ENCODE results near the gene PMAIP1. TPM values are rescaled to one million over a fixed set of nuclear protein-coding genes. Genes with fewer than 3 reads are reported as not detected.

PMAIP1 gene
- total and polyA plus RNA-seq, 4 donors: 0.08 to 5.5 (median 0.25) TPM

- TF ChIP-seq NR2F2 (IDR thresholded peaks at IDR 0.05) (no peak), CTCF (IDR thresholded peaks at IDR 0.05; ENCODE audit: low read depth, low read length, missing input control) (no peak), GABPA (IDR thresholded peaks at IDR 0.05 in 1 of 2, conservative IDR thresholded peaks at IDR 0.05 in 1 of 2) (no peak), MAX (IDR thresholded peaks at IDR 0.05) (no peak), SP1 (IDR thresholded peaks at IDR 0.05) (no peak), RAD21 (IDR thresholded peaks at IDR 0.05) (no peak), RXRA (IDR thresholded peaks at IDR 0.05) (no peak), ZBTB33 (IDR thresholded peaks at IDR 0.05) (no peak), TAF1 (conservative IDR thresholded peaks at IDR 0.05) (no peak), FOXA1 (IDR thresholded peaks at IDR 0.05) (no peak), HNF4A (conservative IDR thresholded peaks at IDR 0.05) (no peak), YY1 (IDR thresholded peaks at IDR 0.05) (no peak), HNF4G (IDR thresholded peaks at IDR 0.05) (no peak), REST (IDR thresholded peaks at IDR 0.05) (no peak), FOXA2 (IDR thresholded peaks at IDR 0.05) (no peak), ATF3 (IDR thresholded peaks at IDR 0.05) (no peak), EGR1 (IDR thresholded peaks at IDR 0.05; ENCODE audit: low read depth in 2 of 2) (no peak), JUND (IDR thresholded peaks at IDR 0.05) (no peak)
- no peaks in the 10 kb centered on the region for H3K9me3 ChIP-seq (ENCODE audit: control insufficient read depth in 4 of 4, low read length in 3 of 4)
- H3K36me3 ChIP-seq (ENCODE audit: control insufficient read depth in 4 of 4, insufficient read depth in 3 of 4, low read depth in 1 of 4, low read length in 3 of 4): no peaks in the 10 kb centered on the region
- H3K9ac ChIP-seq (ENCODE audit: low read depth in 1 of 2, low read length in 2 of 2): no peak overlapping the region
- no peak overlapping the region for H3K4me3 ChIP-seq (ENCODE audit: low read depth in 1 of 3, low read length in 3 of 3)
- H3K4me1 ChIP-seq (ENCODE audit: control insufficient read depth in 4 of 4, insufficient read depth in 4 of 4, low read length in 3 of 4): no peaks in the 10 kb centered on the region
- WGBS: 83% methylated on average over 6 of the region's 6 CpGs
- no peak overlapping the region for H3K27ac ChIP-seq (ENCODE audit: low read depth in 1 of 2, low read length in 2 of 2)
- peaks cover 0 to 4% (median 0%) of the 10 kb centered on the region in 4 donors for H3K27me3 ChIP-seq (ENCODE audit: control insufficient read depth in 4 of 4, insufficient read depth in 4 of 4, low read length in 3 of 4)
- no peak for DNase-seq (ENCODE audit: low spot score)
These were observed 52.6 kb downstream of the PMAIP1 start for GRCh38 chr18:59952283-59953007.

Other genes with a start within 250 kb of the PMAIP1 start
- gene CCBE1, start 202.6 kb upstream of the PMAIP1 start, total RNA-seq: 1 to 10 TPM; 2.3 to 2.6 TPM
- gene CCBE1, start 202.6 kb upstream of the PMAIP1 start, polyA plus RNA-seq: 1 to 10 TPM; 1.8 to 2.1 TPM

Measured in liver (tissue), 9 donors.